Mesendoderm (in vitro differentiated cells): ENCODE data around the gene TEX52.

Experiments used
- DNase-seq: peaks from one replicate; pipeline ENCODE4 v3.0.0; 2013
- H2AK5ac ChIP-seq: 2 replicates; pipeline ENCODE4 v1.6.1; 2013; ENCODE audit warnings: low read length, inconsistent platforms
- H2BK120ac ChIP-seq: 2 replicates; pipeline ENCODE4 v1.6.1; 2013; ENCODE audit warnings: low read depth, mild to moderate bottlenecking, low read length, moderate library complexity, mixed read lengths
- H2BK15ac ChIP-seq: replicated peaks from 2 replicates; pipeline ENCODE4 v1.6.1; 2013; ENCODE audit warnings: low read depth, mild to moderate bottlenecking, moderate library complexity
- H2BK5ac ChIP-seq: 2 replicates; pipeline ENCODE4 v1.6.1; 2013; ENCODE audit warnings: low read length, inconsistent platforms
- H3K18ac ChIP-seq: 2 replicates; pipeline ENCODE4 v1.6.1; 2013; ENCODE audit warnings: mild to moderate bottlenecking, low read length, mixed read lengths
- H3K23ac ChIP-seq: one replicate; pipeline ENCODE4 v1.6.1; 2013; ENCODE audit warnings: low read length
- H3K27ac ChIP-seq: 2 replicates; pipeline ENCODE4 v1.5.1; 2013; ENCODE audit warnings: low read depth, mild to moderate bottlenecking, inconsistent platforms, low read length, moderate library complexity
- H3K27me3 ChIP-seq: 2 replicates; pipeline ENCODE4 v1.6.1; 2013; ENCODE audit warnings: low read length, control low read depth, mild to moderate bottlenecking, inconsistent platforms; ENCODE audit not compliant: insufficient read depth, poor library complexity
- H3K36me3 ChIP-seq: 2 replicates; pipeline ENCODE4 v1.6.1; 2013; ENCODE audit warnings: low read length, inconsistent platforms; ENCODE audit not compliant: control insufficient read depth, insufficient read depth
- H3K4ac ChIP-seq: one replicate; pipeline ENCODE4 v1.6.1; 2013; ENCODE audit warnings: low read depth, mild to moderate bottlenecking, low read length, moderate library complexity
- H3K4me1 ChIP-seq: 2 replicates; pipeline ENCODE4 v1.6.1; 2013; ENCODE audit warnings: low read depth, low read length, inconsistent platforms; ENCODE audit not compliant: control insufficient read depth
- H3K4me2 ChIP-seq: 2 replicates; pipeline ENCODE4 v1.6.1; 2013; ENCODE audit warnings: low read length
- H3K4me3 ChIP-seq: 2 replicates; pipeline ENCODE4 v1.5.1; 2013; ENCODE audit warnings: mild to moderate bottlenecking, low read length
- H3K56ac ChIP-seq: one replicate; pipeline ENCODE4 v1.6.1; 2013; ENCODE audit warnings: low read length
- H3K79me1 ChIP-seq: 2 replicates; pipeline ENCODE4 v1.6.1; 2013; ENCODE audit warnings: low read length, inconsistent platforms
- H3K79me2 ChIP-seq: 2 replicates; pipeline ENCODE4 v1.6.1; 2013; ENCODE audit warnings: mild to moderate bottlenecking, low read length; ENCODE audit not compliant: control insufficient read depth, insufficient read depth
- H3K9ac ChIP-seq: 2 replicates; pipeline ENCODE4 v1.6.1; 2013; ENCODE audit warnings: low read length, inconsistent platforms
- H4K5ac ChIP-seq: one replicate; pipeline ENCODE4 v1.6.1; 2013; ENCODE audit warnings: low read length
- H4K8ac ChIP-seq: one replicate; pipeline ENCODE4 v1.6.1; 2013; ENCODE audit warnings: low read depth, mild to moderate bottlenecking, control low read depth, low read length, moderate library complexity
- WGBS: extraction: QIAGEN DNeasy Blood & Tissue Kit; methylation state at CpG from one replicate; pipeline ENCODE4 v1.1.7; 2013; ENCODE audit warnings: low lambda C conversion rate, missing lambda C conversion rate; ENCODE audit not compliant: insufficient coverage; ENCODE audit errors: extremely low coverage; 5-methylcytosine and 5-hydroxymethylcytosine counted together

The TEX52 gene

DNA sequence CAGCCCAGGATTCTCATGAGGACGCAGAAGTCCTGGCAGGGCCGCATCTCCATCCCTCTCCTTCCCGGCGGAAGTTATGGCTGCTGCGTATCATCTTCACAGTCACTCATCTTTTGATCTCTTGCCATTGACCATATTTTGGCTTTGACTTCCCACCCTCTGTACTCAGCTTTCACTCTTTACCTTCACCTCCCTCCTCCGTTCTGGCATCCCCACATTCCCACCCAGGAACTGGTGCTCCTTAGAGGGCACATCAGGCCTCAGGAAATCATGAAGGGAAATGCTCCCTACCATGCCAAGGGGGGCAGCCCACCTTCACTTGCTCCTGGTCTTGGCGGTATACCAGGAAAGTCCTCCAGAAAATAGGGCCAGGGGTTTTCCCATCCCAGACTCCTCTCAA lies 1.3 kb downstream of the TEX52 start:
- Histone ChIP-seq H3K79me1 (no peaks in the 10 kb centered on the region), H3K23ac (no peak overlapping the region), H2BK15ac (no peak overlapping the region), H3K9ac (no peak overlapping the region), H3K4me2 (no peak overlapping the region), H2BK5ac (no peak overlapping the region), H3K79me2 (no peaks in the 10 kb centered on the region), H3K27ac (no peak overlapping the region), H3K36me3 (peaks cover 10% of the 10 kb centered on the region), H3K18ac (no peak overlapping the region), H4K8ac (no peak overlapping the region), H3K56ac (no peak overlapping the region), H3K4me3 (no peak overlapping the region), H3K4ac (no peak overlapping the region), H3K27me3 (no peaks in the 10 kb centered on the region), H3K4me1 (no peaks in the 10 kb centered on the region), H2BK120ac (no peak overlapping the region), H2AK5ac (no peak overlapping the region), H4K5ac (no peak overlapping the region)
- no peak for DNase-seq
- whole genome bisulfite sequencing, result no CpG with 5 or more reads among the region's 7 CpGs

DNA sequence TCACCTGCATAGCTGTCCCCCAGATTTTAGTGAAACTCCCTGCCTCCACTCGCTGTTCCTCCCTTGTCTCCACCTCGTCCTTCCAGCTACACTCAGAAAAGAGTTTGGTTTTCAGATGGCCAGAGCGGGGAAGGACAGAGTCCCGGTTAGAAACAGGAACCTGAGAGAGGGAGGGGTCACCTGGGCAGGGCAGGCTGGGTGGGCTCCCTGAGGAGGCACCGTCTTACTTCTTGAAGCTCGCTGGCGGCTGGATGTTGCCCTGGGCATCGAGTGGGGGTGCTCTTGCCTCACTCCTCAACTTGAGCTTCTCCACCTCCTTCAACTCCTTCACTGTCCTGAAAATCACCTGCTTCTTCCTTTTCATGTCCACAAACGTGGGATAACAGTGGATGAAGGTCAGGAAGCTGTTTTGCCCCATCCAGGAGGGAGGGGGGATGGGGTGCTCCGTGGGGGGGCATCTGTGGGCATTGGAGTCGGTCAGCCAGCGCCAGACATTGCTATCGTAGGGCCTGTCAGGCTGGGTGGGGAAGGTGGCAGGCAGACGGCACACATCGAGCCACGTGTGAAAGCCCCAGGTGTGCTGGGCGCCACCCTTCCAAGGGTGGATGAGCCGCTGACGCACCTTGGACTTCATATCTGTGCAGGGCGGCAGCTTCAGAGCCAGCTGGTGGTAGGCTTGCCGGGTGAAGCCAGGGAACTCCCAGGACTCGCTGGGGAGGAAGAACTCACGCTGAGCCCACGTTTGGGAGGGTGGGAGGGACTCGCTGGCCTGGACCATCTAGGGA lies 2.0 kb downstream of the TEX52 start:
- Histone ChIP-seq H2AK5ac (no peak overlapping the region), H3K36me3 (peaks cover 10% of the 10 kb centered on the region), H3K4me3 (no peak overlapping the region), H4K8ac (no peak overlapping the region), H3K9ac (no peak overlapping the region), H2BK120ac (no peak overlapping the region), H2BK5ac (no peak overlapping the region), H3K4ac (no peak overlapping the region), H3K18ac (no peak overlapping the region), H3K79me2 (no peaks in the 10 kb centered on the region), H4K5ac (no peak overlapping the region), H3K79me1 (no peaks in the 10 kb centered on the region), H3K27me3 (no peaks in the 10 kb centered on the region), H3K56ac (no peak overlapping the region), H3K27ac (no peak overlapping the region), H3K4me2 (no peak overlapping the region), H3K23ac (no peak overlapping the region), H2BK15ac (no peak overlapping the region), H3K4me1 (no peaks in the 10 kb centered on the region)
- DNase-seq, result no peak
- WGBS, result no CpG with 5 or more reads among the region's 25 CpGs

DNA sequence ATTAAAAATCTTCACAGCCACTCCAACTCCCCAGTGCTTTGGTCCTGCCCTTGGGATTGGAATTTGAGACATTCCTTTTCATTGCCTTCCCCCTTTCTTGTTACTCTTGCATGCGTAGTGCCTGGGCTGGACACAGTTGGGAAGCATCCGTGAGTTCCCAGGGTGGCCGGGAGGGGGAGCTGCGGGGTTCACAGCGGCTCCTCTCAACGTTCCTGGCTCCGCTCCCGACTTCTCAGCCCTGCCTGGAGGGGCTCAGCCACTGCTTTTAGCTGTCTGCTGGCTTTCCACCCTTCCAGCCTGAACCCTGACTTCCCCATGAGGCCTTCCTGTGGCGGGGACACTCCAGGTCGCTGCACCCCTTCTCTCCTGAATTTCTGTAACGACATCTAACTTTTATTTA lies 3.2 kb downstream of the TEX52 start:
- Histone ChIP-seq H3K9ac (no peak overlapping the region), H2BK120ac (no peak overlapping the region), H3K18ac (no peak overlapping the region), H3K79me2 (no peaks in the 10 kb centered on the region), H3K27ac (no peak overlapping the region), H3K4me1 (no peaks in the 10 kb centered on the region), H3K4me2 (no peak overlapping the region), H3K36me3 (peaks cover 4% of the 10 kb centered on the region), H2BK5ac (no peak overlapping the region), H3K27me3 (no peaks in the 10 kb centered on the region), H2AK5ac (no peak overlapping the region), H3K23ac (no peak overlapping the region), H3K79me1 (no peaks in the 10 kb centered on the region), H3K4me3 (no peak overlapping the region), H3K4ac (no peak overlapping the region), H4K8ac (no peak overlapping the region), H4K5ac (no peak overlapping the region), H3K56ac (no peak overlapping the region), H2BK15ac (no peak overlapping the region)
- WGBS, result no CpG with 5 or more reads among the region's 11 CpGs
- DNase-seq, result peak; percentile 94

DNA sequence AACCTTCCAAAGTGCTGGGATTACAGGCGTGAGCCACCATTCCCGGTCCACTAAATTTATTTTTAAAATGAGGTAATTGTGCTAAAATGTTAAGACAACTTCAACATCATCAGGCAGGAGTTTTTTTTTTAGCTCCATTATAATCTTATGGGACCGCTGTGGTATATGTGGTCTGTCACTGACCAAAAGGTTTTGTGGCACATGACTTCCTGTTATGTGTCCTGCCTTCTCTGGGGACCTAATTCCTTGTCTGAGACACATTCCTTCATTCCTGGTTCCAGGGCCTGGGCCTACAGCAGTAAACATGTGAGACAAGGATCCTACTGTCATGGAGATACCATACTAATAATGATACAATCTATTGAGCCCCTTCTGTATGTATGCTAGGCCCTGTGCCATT lies 4.9 kb downstream of the TEX52 start:
- Histone ChIP-seq H3K4ac (no peak overlapping the region), H3K27me3 (no peaks in the 10 kb centered on the region), H3K4me2 (no peak overlapping the region), H3K79me1 (no peaks in the 10 kb centered on the region), H3K9ac (no peak overlapping the region), H2BK120ac (no peak overlapping the region), H3K36me3 (no peaks in the 10 kb centered on the region), H3K18ac (no peak overlapping the region), H3K79me2 (no peaks in the 10 kb centered on the region), H2AK5ac (no peak overlapping the region), H4K8ac (no peak overlapping the region), H2BK15ac (no peak overlapping the region), H4K5ac (no peak overlapping the region), H3K56ac (no peak overlapping the region), H3K27ac (no peak overlapping the region), H3K4me1 (no peaks in the 10 kb centered on the region), H2BK5ac (no peak overlapping the region), H3K4me3 (no peak overlapping the region), H3K23ac (no peak overlapping the region)
- DNase-seq, result peak; percentile 41
- WGBS, result no CpG with 5 or more reads among the region's 3 CpGs

- H3K4ac ChIP-seq, result no peak overlapping the region
- H3K36me3 ChIP-seq, result no peaks in the 10 kb centered on the region
- H3K4me2 ChIP-seq, result no peak overlapping the region
- H2BK15ac ChIP-seq, result no peak overlapping the region
- H3K56ac ChIP-seq, result no peak overlapping the region
- no peak overlapping the region for H3K9ac ChIP-seq
- H3K79me1 ChIP-seq, result no peaks in the 10 kb centered on the region
- H3K23ac ChIP-seq, result no peak overlapping the region
- no peak overlapping the region for H2BK120ac ChIP-seq
- H3K18ac ChIP-seq, result no peak overlapping the region
- DNase-seq, result peak; percentile 67
- H3K4me1 ChIP-seq, result peaks cover 2% of the 10 kb centered on the region
- no peak overlapping the region for H4K5ac ChIP-seq
- H3K79me2 ChIP-seq, result no peaks in the 10 kb centered on the region
- no peak overlapping the region for H2AK5ac ChIP-seq
- no CpG with 5 or more reads among the region's 6 CpGs for WGBS
- H2BK5ac ChIP-seq, result no peak overlapping the region
- H4K8ac ChIP-seq, result no peak overlapping the region
- H3K27ac ChIP-seq, result no peak overlapping the region
- H3K4me3 ChIP-seq, result no peak overlapping the region
- H3K27me3 ChIP-seq, result no peaks in the 10 kb centered on the region
Measured at GRCh38 chr12:2845280-2845679, 11.6 kb downstream of the TEX52 start.

- H3K4me3 ChIP-seq, result no peak overlapping the region
- no peak overlapping the region for H2BK15ac ChIP-seq
- H4K5ac ChIP-seq, result no peak overlapping the region
- no peaks in the 10 kb centered on the region for H3K36me3 ChIP-seq
- DNase-seq, result peak; percentile 24
- H2AK5ac ChIP-seq, result no peak overlapping the region
- no peak overlapping the region for H4K8ac ChIP-seq
- no peak overlapping the region for H3K56ac ChIP-seq
- H3K27me3 ChIP-seq, result no peaks in the 10 kb centered on the region
- no peaks in the 10 kb centered on the region for H3K79me1 ChIP-seq
- H3K9ac ChIP-seq, result no peak overlapping the region
- no peak overlapping the region for H2BK5ac ChIP-seq
- H3K79me2 ChIP-seq, result no peaks in the 10 kb centered on the region
- H2BK120ac ChIP-seq, result no peak overlapping the region
- H3K27ac ChIP-seq, result no peak overlapping the region
- no peak overlapping the region for H3K4ac ChIP-seq
- peaks cover 2% of the 10 kb centered on the region for H3K4me1 ChIP-seq
- no peak overlapping the region for H3K18ac ChIP-seq
- H3K4me2 ChIP-seq, result no peak overlapping the region
- no CpG with 5 or more reads among the region's 9 CpGs for WGBS
- no peak overlapping the region for H3K23ac ChIP-seq
Measured at GRCh38 chr12:2844786-2845185, 12.1 kb downstream of the TEX52 start.
